Measurements from ENCODE around the gene ZNF407. TPM values are rescaled to one million over a fixed set of nuclear protein-coding genes. Genes with fewer than 3 reads are reported as not detected.

Gene ZNF407
- total and polyA plus RNA-seq, 4 donors: 1.9 to 16.5 (median 6.6) TPM

GRCh38 chr18:74947417-74947816 lies 349.7 kb downstream of the ZNF407 start (continued):
- no peak for TF ChIP-seq MAX (IDR thresholded peaks at IDR 0.05)
- TF ChIP-seq TAF1 (conservative IDR thresholded peaks at IDR 0.05): no peak

- Histone ChIP-seq H3K36me3 (ENCODE audit: control insufficient read depth in 4 of 4, insufficient read depth in 3 of 4, low read depth in 1 of 4, low read length in 3 of 4) (no peaks in the 10 kb centered on the region), H3K27ac (ENCODE audit: low read depth in 1 of 2, low read length in 2 of 2) (no peak overlapping the region), H3K4me1 (ENCODE audit: control insufficient read depth in 4 of 4, insufficient read depth in 4 of 4, low read length in 3 of 4) (no peaks in the 10 kb centered on the region), H3K27me3 (ENCODE audit: control insufficient read depth in 4 of 4, insufficient read depth in 4 of 4, low read length in 3 of 4) (no peaks in the 10 kb centered on the region), H3K9ac (ENCODE audit: low read depth in 1 of 2, low read length in 2 of 2) (no peak overlapping the region), H3K4me3 (ENCODE audit: low read depth in 1 of 3, low read length in 3 of 3) (no peak overlapping the region), H3K9me3 (ENCODE audit: control insufficient read depth in 4 of 4, low read length in 3 of 4) (no peaks in the 10 kb centered on the region)
- no peak for TF ChIP-seq ZBTB33 (IDR thresholded peaks at IDR 0.05)
- no peak for TF ChIP-seq EGR1 (IDR thresholded peaks at IDR 0.05; ENCODE audit: low read depth in 2 of 2)
- no peak for TF ChIP-seq HNF4G (IDR thresholded peaks at IDR 0.05)
- no peak for TF ChIP-seq ATF3 (IDR thresholded peaks at IDR 0.05)
- TF ChIP-seq REST (IDR thresholded peaks at IDR 0.05): no peak
- TF ChIP-seq FOXA2 (IDR thresholded peaks at IDR 0.05): no peak
- TF ChIP-seq NR2F2 (IDR thresholded peaks at IDR 0.05): no peak
- no peak for TF ChIP-seq FOXA1 (IDR thresholded peaks at IDR 0.05)
- TF ChIP-seq CTCF (IDR thresholded peaks at IDR 0.05; ENCODE audit: low read depth, low read length, missing input control): no peak
- no peak for TF ChIP-seq RAD21 (IDR thresholded peaks at IDR 0.05)
- TF ChIP-seq GABPA (IDR thresholded peaks at IDR 0.05 in 1 of 2, conservative IDR thresholded peaks at IDR 0.05 in 1 of 2): no peak
- TF ChIP-seq RXRA (IDR thresholded peaks at IDR 0.05): no peak
- TF ChIP-seq TAF1 (conservative IDR thresholded peaks at IDR 0.05): no peak
- no peak for TF ChIP-seq YY1 (IDR thresholded peaks at IDR 0.05)
- TF ChIP-seq JUND (IDR thresholded peaks at IDR 0.05): no peak
- no peak for TF ChIP-seq SP1 (IDR thresholded peaks at IDR 0.05)
- no peak for TF ChIP-seq HNF4A (conservative IDR thresholded peaks at IDR 0.05)
- 98% methylated on average over 4 of the region's 4 CpGs for WGBS
- DNase-seq (ENCODE audit: low spot score): no peak
Measured at GRCh38 chr18:74947875-74948274, 350.2 kb downstream of the ZNF407 start.
